ENCODE data around the gene KIF26B.
A peak's percentile ranks its signal among the peaks of the same experiment; 100 is the strongest.

The KIF26B gene

GRCh38 chr1:245148069-245148468 is 6.7 kb upstream of the KIF26B start:
- Histone ChIP-seq H3K4me2 (no peak overlapping the region), H3K4me3 (no peak overlapping the region), H4K20me1 (no peaks in the 10 kb centered on the region), H3K4me1 (peaks cover 0 to under 1% (median 0%) of the 10 kb centered on the region in 10 experiments; a peak in 1 of 20 replicates), H3K27ac (no peak overlapping the region), H3K36me3 (no peaks in the 10 kb centered on the region), H3K9me3 (replicated peaks in 1 of 11) (no peaks in the 10 kb centered on the region), H3K27me3 (peaks cover under 1 to 8% (median 2%) of the 10 kb centered on the region in 11 experiments), H3K9ac (no peak overlapping the region)
- no peak for TF ChIP-seq Cebpa-rat (IDR thresholded peaks at IDR 0.05)

GRCh38 chr1:245148861-245149260 is 5.9 kb upstream of the KIF26B start:
- Histone ChIP-seq H4K20me1 (peaks cover 0 to 6% (median 0%) of the 10 kb centered on the region in 11 experiments; a peak in 3 of 22 replicates), H3K27ac (no peak overlapping the region), H3K36me3 (no peaks in the 10 kb centered on the region), H3K27me3 (peaks cover 9 to 16% (median 10%) of the 10 kb centered on the region in 11 experiments), H3K4me3 (no peak overlapping the region), H3K4me2 (no peak overlapping the region), H3K9ac (no peak overlapping the region), H3K4me1 (peaks cover 5 to 9% (median 7%) of the 10 kb centered on the region in 10 experiments; a peak in 18 of 20 replicates), H3K9me3 (replicated peaks in 1 of 11) (no peaks in the 10 kb centered on the region)
- TF ChIP-seq Cebpa-rat (IDR thresholded peaks at IDR 0.05), result no peak

GRCh38 chr1:245153081-245153551 is 1.7 kb upstream of the KIF26B start:
- H3K9ac ChIP-seq, result peak overlapping the region in 9 of 11 experiments; percentile 1 to 71 (median 57); a peak in 16 of 22 replicates
- peaks cover 0 to 25% (median 14%) of the 10 kb centered on the region in 11 experiments; a peak in 15 of 22 replicates for H4K20me1 ChIP-seq
- no peak for TF ChIP-seq Cebpa-rat (IDR thresholded peaks at IDR 0.05)
- peak overlapping the region; percentile 87 to 100 (median 99) for H3K4me2 ChIP-seq
- H3K27ac ChIP-seq, result no peak overlapping the region; a peak in 1 of 22 replicates
- peak overlapping the region; percentile 60 to 77 (median 68) for H3K4me3 ChIP-seq
- H3K27me3 ChIP-seq, result peaks cover 41 to 59% (median 51%) of the 10 kb centered on the region in 11 experiments
- peaks cover 20 to 40% (median 38%) of the 10 kb centered on the region in 10 experiments; a peak in 18 of 20 replicates for H3K4me1 ChIP-seq
- peaks cover 0 to 2% (median 0%) of the 10 kb centered on the region in 11 experiments; a peak in 1 of 22 replicates for H3K9me3 ChIP-seq (replicated peaks in 1 of 11)
- H3K36me3 ChIP-seq, result no peaks in the 10 kb centered on the region

GRCh38 chr1:245153552-245154428 is 995 bp upstream of the KIF26B start:
- no peak overlapping the region; a peak in 1 of 22 replicates for H3K27ac ChIP-seq
- H4K20me1 ChIP-seq, result peaks cover 0 to 25% (median 14%) of the 10 kb centered on the region in 11 experiments; a peak in 15 of 22 replicates
- H3K4me2 ChIP-seq, result peak overlapping the region; percentile 87 to 100 (median 99)
- TF ChIP-seq Cebpa-rat (IDR thresholded peaks at IDR 0.05), result no peak
- H3K4me1 ChIP-seq, result peaks cover 20 to 40% (median 38%) of the 10 kb centered on the region in 10 experiments; a peak in 18 of 20 replicates
- peaks cover 0 to 8% (median 0%) of the 10 kb centered on the region in 11 experiments; a peak in 4 of 22 replicates for H3K9me3 ChIP-seq (replicated peaks in 1 of 11)
- H3K9ac ChIP-seq, result peak overlapping the region in 10 of 11 experiments; percentile 41 to 71 (median 59); a peak in 18 of 22 replicates
- peaks cover 41 to 60% (median 52%) of the 10 kb centered on the region in 11 experiments for H3K27me3 ChIP-seq
- peak overlapping the region; percentile 60 to 77 (median 68) for H3K4me3 ChIP-seq
- no peaks in the 10 kb centered on the region for H3K36me3 ChIP-seq

- Histone ChIP-seq H3K4me1 (peaks cover 20 to 40% (median 38%) of the 10 kb centered on the region in 10 experiments; a peak in 18 of 20 replicates), H3K36me3 (no peaks in the 10 kb centered on the region), H3K4me2 (peak overlapping the region; percentile 87 to 100 (median 99)), H3K27ac (no peak overlapping the region), H3K9ac (peak overlapping the region; percentile 28 to 73 (median 65); a peak in 16 of 22 replicates), H3K9me3 (replicated peaks in 1 of 11) (peaks cover 0 to 25% (median 0%) of the 10 kb centered on the region in 11 experiments; a peak in 6 of 22 replicates), H3K4me3 (peak overlapping the region; percentile 60 to 77 (median 68)), H4K20me1 (peaks cover 0 to 25% (median 14%) of the 10 kb centered on the region in 11 experiments; a peak in 15 of 22 replicates), H3K27me3 (peaks cover 41 to 71% (median 52%) of the 10 kb centered on the region in 11 experiments)
- no peak for TF ChIP-seq Cebpa-rat (IDR thresholded peaks at IDR 0.05)
Observed at GRCh38 chr1:245155272-245156040, 671 bp downstream of the KIF26B start.

GRCh38 chr1:245156041-245156735 is 1.4 kb downstream of the KIF26B start:
- Histone ChIP-seq H3K9ac (peak overlapping the region; percentile 28 to 73 (median 65); a peak in 21 of 22 replicates), H3K9me3 (replicated peaks in 1 of 11) (peaks cover 0 to 29% (median 0%) of the 10 kb centered on the region in 11 experiments; a peak in 6 of 22 replicates), H3K4me1 (peaks cover 20 to 40% (median 38%) of the 10 kb centered on the region in 10 experiments; a peak in 18 of 20 replicates), H3K27me3 (peaks cover 41 to 71% (median 52%) of the 10 kb centered on the region in 11 experiments), H4K20me1 (peaks cover 0 to 25% (median 14%) of the 10 kb centered on the region in 11 experiments; a peak in 15 of 22 replicates), H3K27ac (no peak overlapping the region; a peak in 2 of 22 replicates), H3K4me3 (peak overlapping the region; percentile 60 to 77 (median 68)), H3K36me3 (no peaks in the 10 kb centered on the region), H3K4me2 (peak overlapping the region; percentile 87 to 100 (median 99))
- no peak for TF ChIP-seq Cebpa-rat (IDR thresholded peaks at IDR 0.05)

- no peak for TF ChIP-seq Cebpa-rat (IDR thresholded peaks at IDR 0.05)
- H3K4me1 ChIP-seq, result peaks cover 20 to 40% (median 38%) of the 10 kb centered on the region in 10 experiments; a peak in 18 of 20 replicates
- H3K9me3 ChIP-seq (replicated peaks in 1 of 11), result peaks cover 0 to 29% (median 0%) of the 10 kb centered on the region in 11 experiments; a peak in 6 of 22 replicates
- H3K4me3 ChIP-seq, result peak overlapping the region; percentile 60 to 77 (median 68)
- H3K9ac ChIP-seq, result peak overlapping the region; percentile 39 to 73 (median 65); a peak in 18 of 22 replicates
- no peaks in the 10 kb centered on the region for H3K36me3 ChIP-seq
- peak overlapping the region; percentile 87 to 100 (median 99) for H3K4me2 ChIP-seq
- peaks cover 41 to 75% (median 52%) of the 10 kb centered on the region in 11 experiments for H3K27me3 ChIP-seq
- H3K27ac ChIP-seq, result peak overlapping the region in 2 of 11 experiments; percentile 20 to 33; a peak in 3 of 22 replicates
- peaks cover 0 to 25% (median 14%) of the 10 kb centered on the region in 11 experiments; a peak in 15 of 22 replicates for H4K20me1 ChIP-seq
Observed at GRCh38 chr1:245156736-245157505, 2.1 kb downstream of the KIF26B start.
